ENCODE data around the gene CALD1.

CALD1 gene

DNA sequence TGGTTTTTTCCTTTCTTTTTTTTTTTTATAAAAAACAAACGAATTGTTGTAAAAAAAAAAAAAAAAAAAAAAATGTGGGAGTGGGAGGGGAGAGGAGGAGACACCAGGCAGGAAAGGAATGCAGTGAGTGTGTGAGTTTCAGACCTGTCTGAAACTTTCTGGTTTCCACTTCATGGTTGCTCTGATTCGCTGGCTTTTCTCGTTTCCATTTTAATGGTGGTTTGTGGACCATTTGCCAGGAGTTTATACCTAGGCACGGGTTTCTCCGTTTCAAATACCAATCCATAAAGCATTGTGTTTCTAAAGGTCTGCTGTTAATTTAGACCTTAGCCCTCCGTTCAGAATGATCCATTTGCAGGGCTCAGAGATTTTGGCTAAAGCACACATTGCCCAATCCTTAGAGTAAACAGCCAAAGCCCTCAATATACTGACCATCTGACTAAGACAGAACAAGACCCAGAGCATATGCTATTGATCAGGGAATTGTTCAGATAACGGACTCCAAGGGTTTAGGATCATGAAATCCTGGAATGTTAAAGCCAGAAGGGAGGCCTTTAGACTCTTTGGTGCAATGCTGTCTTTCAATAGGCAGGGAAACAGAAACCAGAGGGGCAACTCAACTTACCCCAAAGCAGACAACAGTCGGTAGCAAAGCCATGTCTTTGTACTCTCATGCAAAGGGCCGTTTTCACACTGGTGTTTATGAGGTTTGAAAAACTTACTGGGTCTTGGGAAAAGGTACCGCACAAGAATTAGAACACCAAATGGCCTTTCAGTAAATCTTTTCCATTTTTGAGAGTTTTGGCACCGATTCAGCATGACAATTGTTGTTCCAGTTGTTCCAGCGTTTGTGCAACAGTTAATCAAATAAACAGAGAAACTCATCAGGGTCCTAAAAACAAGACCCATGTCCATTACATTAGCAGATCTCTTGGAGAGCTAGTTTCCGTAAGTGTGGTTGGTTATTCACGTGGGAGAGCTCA is 112.6 kb downstream of the CALD1 start:
- H3K9me3 ChIP-seq (ENCODE audit: insufficient read depth, low read length, severe bottlenecking): peaks cover 7% of the 10 kb centered on the region
- H4K20me1 ChIP-seq (ENCODE audit: insufficient read depth, low read length): no peaks in the 10 kb centered on the region
- DNase-seq (no peak), ATAC-seq (ENCODE audit: insufficient read depth, low read depth) (no peak)
- H3K36me3 ChIP-seq (ENCODE audit: insufficient read depth, low read length): no peaks in the 10 kb centered on the region
- no peak overlapping the region for H3K27ac ChIP-seq (ENCODE audit: low read length)
- H3K4me2 ChIP-seq (ENCODE audit: insufficient read depth, low read length): no peak overlapping the region
- H3K27me3 ChIP-seq (ENCODE audit: insufficient read depth, low read length, poor library complexity): no peaks in the 10 kb centered on the region
- no peak overlapping the region for H3K9ac ChIP-seq (ENCODE audit: low read depth, low read length)
- no peak overlapping the region for H3K4me3 ChIP-seq (ENCODE audit: low read depth in 1 of 2, low read length in 2 of 2)
- H2AFZ ChIP-seq (ENCODE audit: low read depth, low read length): no peak overlapping the region
- TF ChIP-seq, protein P1, sequence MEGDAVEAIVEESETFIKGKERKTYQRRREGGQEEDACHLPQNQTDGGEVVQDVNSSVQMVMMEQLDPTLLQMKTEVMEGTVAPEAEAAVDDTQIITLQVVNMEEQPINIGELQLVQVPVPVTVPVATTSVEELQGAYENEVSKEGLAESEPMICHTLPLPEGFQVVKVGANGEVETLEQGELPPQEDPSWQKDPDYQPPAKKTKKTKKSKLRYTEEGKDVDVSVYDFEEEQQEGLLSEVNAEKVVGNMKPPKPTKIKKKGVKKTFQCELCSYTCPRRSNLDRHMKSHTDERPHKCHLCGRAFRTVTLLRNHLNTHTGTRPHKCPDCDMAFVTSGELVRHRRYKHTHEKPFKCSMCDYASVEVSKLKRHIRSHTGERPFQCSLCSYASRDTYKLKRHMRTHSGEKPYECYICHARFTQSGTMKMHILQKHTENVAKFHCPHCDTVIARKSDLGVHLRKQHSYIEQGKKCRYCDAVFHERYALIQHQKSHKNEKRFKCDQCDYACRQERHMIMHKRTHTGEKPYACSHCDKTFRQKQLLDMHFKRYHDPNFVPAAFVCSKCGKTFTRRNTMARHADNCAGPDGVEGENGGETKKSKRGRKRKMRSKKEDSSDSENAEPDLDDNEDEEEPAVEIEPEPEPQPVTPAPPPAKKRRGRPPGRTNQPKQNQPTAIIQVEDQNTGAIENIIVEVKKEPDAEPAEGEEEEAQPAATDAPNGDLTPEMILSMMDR (IDR thresholded peaks at IDR 0.05; ENCODE audit: borderline replicate concordance, extremely low read depth, low read length, poor library complexity, severe bottlenecking): no peak
- no peak for TF ChIP-seq EZH2 (IDR thresholded peaks at IDR 0.05; ENCODE audit: borderline replicate concordance, low read depth, low read length, severe bottlenecking)
- no peaks in the 10 kb centered on the region for H3K79me2 ChIP-seq (ENCODE audit: insufficient read depth, low read length)
- H3K4me1 ChIP-seq (ENCODE audit: insufficient read depth, low read length): no peaks in the 10 kb centered on the region

DNA sequence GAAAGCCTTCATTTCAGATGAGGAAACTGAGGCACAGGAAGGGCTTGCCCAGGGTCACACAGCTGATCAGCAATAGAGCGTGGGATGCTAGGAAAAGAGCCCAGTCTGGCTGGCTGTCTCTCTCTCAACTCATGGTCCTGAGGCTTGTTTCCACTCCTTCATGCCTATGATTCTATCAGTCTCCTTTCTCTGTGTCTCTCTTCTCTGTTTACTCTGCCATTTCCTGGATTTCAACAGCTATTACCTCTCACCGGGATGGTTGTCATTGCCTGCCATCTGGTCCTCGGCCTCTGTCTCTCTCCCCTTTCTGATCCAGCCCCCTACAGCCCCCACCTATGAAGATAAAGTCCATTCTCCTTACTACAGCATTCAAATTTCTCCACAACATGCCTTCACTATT is 113.5 kb downstream of the CALD1 start:
- Histone ChIP-seq H3K27ac (ENCODE audit: low read length) (no peak overlapping the region), H3K9me3 (ENCODE audit: insufficient read depth, low read length, severe bottlenecking) (peaks cover 7% of the 10 kb centered on the region), H3K27me3 (ENCODE audit: insufficient read depth, low read length, poor library complexity) (no peaks in the 10 kb centered on the region), H3K4me2 (ENCODE audit: insufficient read depth, low read length) (no peak overlapping the region), H3K79me2 (ENCODE audit: insufficient read depth, low read length) (no peaks in the 10 kb centered on the region), H2AFZ (ENCODE audit: low read depth, low read length) (no peak overlapping the region), H3K4me1 (ENCODE audit: insufficient read depth, low read length) (no peaks in the 10 kb centered on the region), H4K20me1 (ENCODE audit: insufficient read depth, low read length) (no peaks in the 10 kb centered on the region), H3K36me3 (ENCODE audit: insufficient read depth, low read length) (no peaks in the 10 kb centered on the region), H3K9ac (ENCODE audit: low read depth, low read length) (no peak overlapping the region), H3K4me3 (ENCODE audit: low read depth in 1 of 2, low read length in 2 of 2) (no peak overlapping the region)
- TF ChIP-seq, protein P1 (IDR thresholded peaks at IDR 0.05; ENCODE audit: borderline replicate concordance, extremely low read depth, low read length, poor library complexity, severe bottlenecking): no peak
- TF ChIP-seq EZH2 (IDR thresholded peaks at IDR 0.05; ENCODE audit: borderline replicate concordance, low read depth, low read length, severe bottlenecking): no peak
- ATAC-seq (ENCODE audit: insufficient read depth, low read depth) (no peak), DNase-seq (no peak)

DNA sequence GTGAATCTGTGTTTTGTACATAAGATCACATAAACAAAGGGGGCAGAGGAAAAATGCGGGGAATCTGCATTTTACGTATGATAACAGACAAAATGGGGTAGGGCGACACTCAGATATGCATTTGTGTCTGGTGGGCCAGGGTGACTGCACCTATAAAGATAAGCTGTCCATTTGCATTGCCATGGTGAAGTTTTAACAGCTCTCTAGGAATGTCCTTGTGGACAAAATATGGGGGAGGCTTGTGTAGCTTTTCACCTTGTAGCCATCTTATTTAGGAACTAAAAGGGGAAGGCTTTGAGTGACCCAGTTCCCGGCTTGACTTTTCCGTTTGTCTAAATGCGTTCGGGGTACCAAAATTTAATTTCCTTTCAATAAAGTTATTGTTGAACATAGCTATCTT is 114.5 kb downstream of the CALD1 start:
- H3K9ac ChIP-seq (ENCODE audit: low read depth, low read length): no peak overlapping the region
- peaks cover 7% of the 10 kb centered on the region for H3K9me3 ChIP-seq (ENCODE audit: insufficient read depth, low read length, severe bottlenecking)
- H3K27me3 ChIP-seq (ENCODE audit: insufficient read depth, low read length, poor library complexity): no peaks in the 10 kb centered on the region
- no peak for DNase-seq
- TF ChIP-seq, protein P1 (IDR thresholded peaks at IDR 0.05; ENCODE audit: borderline replicate concordance, extremely low read depth, low read length, poor library complexity, severe bottlenecking): no peak
- TF ChIP-seq EZH2 (IDR thresholded peaks at IDR 0.05; ENCODE audit: borderline replicate concordance, low read depth, low read length, severe bottlenecking): no peak
- no peak overlapping the region for H3K4me3 ChIP-seq (ENCODE audit: low read depth in 1 of 2, low read length in 2 of 2)
- H3K4me1 ChIP-seq (ENCODE audit: insufficient read depth, low read length): no peaks in the 10 kb centered on the region
- ATAC-seq (ENCODE audit: insufficient read depth, low read depth): no peak
- H2AFZ ChIP-seq (ENCODE audit: low read depth, low read length): no peak overlapping the region
- H3K36me3 ChIP-seq (ENCODE audit: insufficient read depth, low read length): no peaks in the 10 kb centered on the region
- H3K27ac ChIP-seq (ENCODE audit: low read length): no peak overlapping the region
- no peak overlapping the region for H3K4me2 ChIP-seq (ENCODE audit: insufficient read depth, low read length)
- H3K79me2 ChIP-seq (ENCODE audit: insufficient read depth, low read length): no peaks in the 10 kb centered on the region
- H4K20me1 ChIP-seq (ENCODE audit: insufficient read depth, low read length): no peaks in the 10 kb centered on the region

Measured in DND-41 (cell line).